H9 (cell line): ENCODE measurements around the gene ANK2. TPM values are rescaled to one million over a fixed set of nuclear protein-coding genes. Genes with fewer than 3 reads are reported as not detected.

ENCODE experiments used
- DNase-seq: peaks from one replicate; pipeline ENCODE4 v3.0.0-alpha.2; 2017
- H2AFZ ChIP-seq: one replicate; pipeline ENCODE4 v1.6.1; 2013; ENCODE audit warnings: mild to moderate bottlenecking, low read length, control low read depth, moderate library complexity
- H2AK5ac ChIP-seq: 2 replicates; pipeline ENCODE4 v1.6.1; 2013; ENCODE audit warnings: low read length, control low read depth, mixed read lengths; ENCODE audit not compliant: insufficient read length
- H2BK120ac ChIP-seq: one replicate; pipeline ENCODE4 v1.6.1; 2013; ENCODE audit warnings: low read depth, mild to moderate bottlenecking, low read length, control low read depth, inconsistent platforms; ENCODE audit not compliant: poor library complexity, severe bottlenecking
- H2BK12ac ChIP-seq: 2 replicates; pipeline ENCODE4 v1.6.1; 2013; ENCODE audit warnings: low read length, control low read depth, mixed read lengths, low read depth; ENCODE audit not compliant: insufficient read length
- H2BK15ac ChIP-seq: 2 replicates; pipeline ENCODE4 v1.6.1; 2013; ENCODE audit warnings: low read depth, low read length, control low read depth
- H2BK20ac ChIP-seq: one replicate; pipeline ENCODE4 v1.6.1; 2013; ENCODE audit warnings: low read depth, mild to moderate bottlenecking, low read length, control low read depth, inconsistent platforms; ENCODE audit not compliant: poor library complexity, severe bottlenecking
- H2BK5ac ChIP-seq: 2 replicates; pipeline ENCODE4 v1.6.1; 2013; ENCODE audit warnings: low read length, control low read depth, mixed read lengths; ENCODE audit not compliant: insufficient read length
- H3K14ac ChIP-seq: 2 replicates; pipeline ENCODE4 v1.6.1; 2013; ENCODE audit warnings: low read length, control low read depth; ENCODE audit not compliant: insufficient read depth
- H3K18ac ChIP-seq: 2 replicates; pipeline ENCODE4 v1.6.1; 2013; ENCODE audit warnings: low read depth, mild to moderate bottlenecking, mixed read lengths, low read length, control low read depth; ENCODE audit not compliant: insufficient read length
- H3K23ac ChIP-seq: 2 replicates; pipeline ENCODE4 v1.6.1; 2013; ENCODE audit warnings: low read length, control low read depth, mixed read lengths, low read depth; ENCODE audit not compliant: insufficient read length
- H3K23me2 ChIP-seq: 2 replicates; pipeline ENCODE4 v1.6.1; 2013; ENCODE audit warnings: low read depth, mild to moderate bottlenecking, mixed read lengths, low read length, control low read depth; ENCODE audit not compliant: insufficient read length, poor library complexity, severe bottlenecking
- H3K27ac ChIP-seq: 2 replicates; pipeline ENCODE4 v1.5.1; 2013; ENCODE audit warnings: low read length, control low read depth, mixed read lengths, low read depth; ENCODE audit not compliant: insufficient read length
- H3K27me3 ChIP-seq: 2 replicates; pipeline ENCODE4 v1.6.1; 2013; ENCODE audit warnings: low read length, control low read depth, inconsistent platforms; ENCODE audit not compliant: insufficient read depth
- H3K4ac ChIP-seq: 2 replicates; pipeline ENCODE4 v1.6.1; 2013; ENCODE audit warnings: low read depth, mild to moderate bottlenecking, control low read depth, inconsistent platforms, low read length, moderate library complexity
- H3K4me1 ChIP-seq: 2 replicates; pipeline ENCODE4 v1.6.1; 2013; ENCODE audit warnings: low read length, control low read depth, inconsistent platforms; ENCODE audit not compliant: insufficient read depth
- H3K4me2 ChIP-seq: 2 replicates; pipeline ENCODE4 v1.6.1; 2013; ENCODE audit warnings: low read length, control low read depth, mixed read lengths; ENCODE audit not compliant: insufficient read length, insufficient read depth
- H3K56ac ChIP-seq: 2 replicates; pipeline ENCODE4 v1.6.1; 2013; ENCODE audit warnings: low read depth, mild to moderate bottlenecking, mixed read lengths, low read length, control low read depth; ENCODE audit not compliant: insufficient read length
- H3K79me1 ChIP-seq: 2 replicates; pipeline ENCODE4 v1.6.1; 2013; ENCODE audit warnings: low read depth, mild to moderate bottlenecking, moderate library complexity, low read length, control low read depth, inconsistent platforms; ENCODE audit not compliant: insufficient read depth, poor library complexity, severe bottlenecking
- H3K79me2 ChIP-seq: 2 replicates; pipeline ENCODE4 v1.6.1; 2013; ENCODE audit warnings: low read length, control low read depth, inconsistent platforms; ENCODE audit not compliant: insufficient read depth
- H3K9ac ChIP-seq: 2 replicates; pipeline ENCODE4 v1.6.1; 2013; ENCODE audit warnings: low read length, control low read depth, mixed read lengths; ENCODE audit not compliant: insufficient read length; ENCODE audit errors: extremely low read depth
- H3K9me3 ChIP-seq: one replicate; pipeline ENCODE4 v1.6.1; 2013; ENCODE audit warnings: low read depth, low read length, inconsistent platforms; ENCODE audit not compliant: control insufficient read depth
- H3T11ph ChIP-seq: one replicate; pipeline ENCODE4 v1.6.1; 2013; ENCODE audit warnings: mild to moderate bottlenecking, low read length, control low read depth, inconsistent platforms
- H4K20me1 ChIP-seq: one replicate; pipeline ENCODE4 v1.6.1; 2013; ENCODE audit not compliant: control insufficient read depth, insufficient read length, insufficient read depth
- H4K5ac ChIP-seq: 2 replicates; pipeline ENCODE4 v1.6.1; 2013; ENCODE audit warnings: low read depth, mild to moderate bottlenecking, mixed read lengths, low read length, control low read depth; ENCODE audit not compliant: insufficient read length
- H4K8ac ChIP-seq: replicated peaks from 2 replicates; pipeline ENCODE4 v1.6.1; 2013; ENCODE audit warnings: low read length, control low read depth, mixed read lengths, low read depth; ENCODE audit not compliant: insufficient read length
- H4K91ac ChIP-seq: 2 replicates; pipeline ENCODE4 v1.6.1; 2013; ENCODE audit warnings: low read depth, mild to moderate bottlenecking, moderate library complexity, mixed read lengths, low read length, control low read depth; ENCODE audit not compliant: insufficient read length
- H3K27ac Mint-ChIP-seq, 3 experiments: 2 replicates in 2 of 3; 3 replicates in 1 of 3; pipeline ENCODE4 v1.8.0; 2020 to 2021; ENCODE audit warnings: mixed read lengths in 3 of 3, mild to moderate bottlenecking in 1 of 3, moderate library complexity in 1 of 3
- H3K27me3 Mint-ChIP-seq: 2 replicates; pipeline ENCODE4 v1.8.0; 2021; ENCODE audit warnings: low read depth, mild to moderate bottlenecking, moderate library complexity, mixed read lengths
- H3K36me3 Mint-ChIP-seq, 3 experiments: 2 replicates in 2 of 3; 3 replicates in 1 of 3; pipeline ENCODE4 v1.8.0; 2020 to 2021; ENCODE audit warnings: low read depth in 3 of 3, mixed read lengths in 3 of 3; ENCODE audit not compliant: insufficient read depth in 1 of 3
- H3K4me1 Mint-ChIP-seq, 2 experiments: 2 replicates each; pipeline ENCODE4 v1.8.0; 2020; ENCODE audit warnings: mixed read lengths in 2 of 2
- H3K4me3 Mint-ChIP-seq, 2 experiments: 2 replicates in 1 of 2; 3 replicates in 1 of 2; pipeline ENCODE4 v1.8.0; 2020 to 2021; ENCODE audit warnings: mild to moderate bottlenecking in 2 of 2, mixed read lengths in 2 of 2, moderate library complexity in 1 of 2
- H3K9me3 Mint-ChIP-seq, 2 experiments: 2 replicates in 1 of 2; 3 replicates in 1 of 2; pipeline ENCODE4 v1.8.0; 2020; ENCODE audit warnings: mild to moderate bottlenecking in 2 of 2, mixed read lengths in 2 of 2, moderate library complexity in 1 of 2
- WGBS: extraction: QIAGEN DNeasy Blood & Tissue Kit; methylation state at CpG from one replicate; pipeline ENCODE4 v1.1.7; 2013; ENCODE audit warnings: missing lambda C conversion rate, low lambda C conversion rate, mixed read lengths; ENCODE audit not compliant: insufficient read length; ENCODE audit errors: extremely low coverage; 5-methylcytosine and 5-hydroxymethylcytosine counted together
- total RNA-seq: library from RNA; stranded (reverse); gene quantifications from 2 replicates; pipeline ENCODE4 v1.2.1, GENCODE V29; 2021
- TF ChIP-seq, protein P1 (sequence below): fragments of 200-600 bp; sonication (generic); conservative IDR thresholded peaks from 3 replicates; pipeline ENCODE4 v1.8.0; 2021; ENCODE audit warnings: antibody characterized with exemption, mild to moderate bottlenecking

The ANK2 gene
- total RNA-seq, 1 experiment from 2014 or later: 36.8 TPM

DNA sequence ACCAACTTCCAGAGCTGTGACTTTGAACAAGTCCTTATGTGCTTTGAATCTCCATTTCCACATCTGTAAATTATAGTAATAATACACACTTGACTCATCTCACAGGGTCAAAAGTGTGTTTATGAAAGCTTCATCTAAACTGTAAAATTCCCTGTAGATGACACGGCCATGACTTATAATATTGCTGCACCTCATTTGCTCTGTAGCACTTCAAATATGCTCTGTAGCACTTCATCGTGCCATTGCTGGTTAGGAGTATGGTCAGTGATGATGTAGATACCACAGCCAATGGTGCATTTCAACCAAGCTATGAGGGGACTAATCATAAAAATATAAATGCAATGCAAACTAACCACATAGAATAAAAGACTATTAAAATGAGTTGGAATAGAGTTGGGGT lies 318.6 kb downstream of the ANK2 start:
- Histone ChIP-seq H2BK5ac (no peak overlapping the region), H3K23ac (no peak overlapping the region), H2BK12ac (no peak overlapping the region), H3K56ac (no peak overlapping the region), H4K5ac (no peak overlapping the region), H3K4me1 (no peaks in the 10 kb centered on the region), H3T11ph (no peak overlapping the region), H3K27me3 (no peaks in the 10 kb centered on the region), H4K8ac (no peak overlapping the region), H3K27ac (no peak overlapping the region), H2AK5ac (no peak overlapping the region), H3K79me1 (no peaks in the 10 kb centered on the region), H3K4me2 (no peak overlapping the region), H3K79me2 (no peaks in the 10 kb centered on the region), H3K18ac (no peak overlapping the region), H3K4ac (no peak overlapping the region), H2BK20ac (no peak overlapping the region), H2BK120ac (no peak overlapping the region), H2BK15ac (no peak overlapping the region), H3K9me3 (no peaks in the 10 kb centered on the region), H3K9ac (no peak overlapping the region), H2AFZ (no peak overlapping the region), H4K20me1 (no peaks in the 10 kb centered on the region), H3K23me2 (no peaks in the 10 kb centered on the region), H3K14ac (no peak overlapping the region), H4K91ac (no peak overlapping the region)
- Mint-ChIP-seq H3K9me3 (no peaks in the 10 kb centered on the region), H3K27me3 (no peaks in the 10 kb centered on the region), H3K4me3 (no peak overlapping the region), H3K4me1 (no peaks in the 10 kb centered on the region), H3K36me3 (peaks cover 24 to 47% (median 26%) of the 10 kb centered on the region in 3 experiments; a peak in 6 of 7 replicates), H3K27ac (no peak overlapping the region)
- TF ChIP-seq, protein P1, sequence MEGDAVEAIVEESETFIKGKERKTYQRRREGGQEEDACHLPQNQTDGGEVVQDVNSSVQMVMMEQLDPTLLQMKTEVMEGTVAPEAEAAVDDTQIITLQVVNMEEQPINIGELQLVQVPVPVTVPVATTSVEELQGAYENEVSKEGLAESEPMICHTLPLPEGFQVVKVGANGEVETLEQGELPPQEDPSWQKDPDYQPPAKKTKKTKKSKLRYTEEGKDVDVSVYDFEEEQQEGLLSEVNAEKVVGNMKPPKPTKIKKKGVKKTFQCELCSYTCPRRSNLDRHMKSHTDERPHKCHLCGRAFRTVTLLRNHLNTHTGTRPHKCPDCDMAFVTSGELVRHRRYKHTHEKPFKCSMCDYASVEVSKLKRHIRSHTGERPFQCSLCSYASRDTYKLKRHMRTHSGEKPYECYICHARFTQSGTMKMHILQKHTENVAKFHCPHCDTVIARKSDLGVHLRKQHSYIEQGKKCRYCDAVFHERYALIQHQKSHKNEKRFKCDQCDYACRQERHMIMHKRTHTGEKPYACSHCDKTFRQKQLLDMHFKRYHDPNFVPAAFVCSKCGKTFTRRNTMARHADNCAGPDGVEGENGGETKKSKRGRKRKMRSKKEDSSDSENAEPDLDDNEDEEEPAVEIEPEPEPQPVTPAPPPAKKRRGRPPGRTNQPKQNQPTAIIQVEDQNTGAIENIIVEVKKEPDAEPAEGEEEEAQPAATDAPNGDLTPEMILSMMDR: no peak
- no CpG with 5 or more reads among the region's 2 CpGs for WGBS
- no peak for DNase-seq
